CD4-positive, alpha-beta T cell treated with Interleukin-15 for 4 hours (primary cell): ENCODE data around the gene SKOR1.

Source experiments
- DNase-seq: peaks from one replicate; pipeline ENCODE4 v3.0.0-alpha.2; 2020; ENCODE audit warnings: low spot score

SKOR1 gene

DNA sequence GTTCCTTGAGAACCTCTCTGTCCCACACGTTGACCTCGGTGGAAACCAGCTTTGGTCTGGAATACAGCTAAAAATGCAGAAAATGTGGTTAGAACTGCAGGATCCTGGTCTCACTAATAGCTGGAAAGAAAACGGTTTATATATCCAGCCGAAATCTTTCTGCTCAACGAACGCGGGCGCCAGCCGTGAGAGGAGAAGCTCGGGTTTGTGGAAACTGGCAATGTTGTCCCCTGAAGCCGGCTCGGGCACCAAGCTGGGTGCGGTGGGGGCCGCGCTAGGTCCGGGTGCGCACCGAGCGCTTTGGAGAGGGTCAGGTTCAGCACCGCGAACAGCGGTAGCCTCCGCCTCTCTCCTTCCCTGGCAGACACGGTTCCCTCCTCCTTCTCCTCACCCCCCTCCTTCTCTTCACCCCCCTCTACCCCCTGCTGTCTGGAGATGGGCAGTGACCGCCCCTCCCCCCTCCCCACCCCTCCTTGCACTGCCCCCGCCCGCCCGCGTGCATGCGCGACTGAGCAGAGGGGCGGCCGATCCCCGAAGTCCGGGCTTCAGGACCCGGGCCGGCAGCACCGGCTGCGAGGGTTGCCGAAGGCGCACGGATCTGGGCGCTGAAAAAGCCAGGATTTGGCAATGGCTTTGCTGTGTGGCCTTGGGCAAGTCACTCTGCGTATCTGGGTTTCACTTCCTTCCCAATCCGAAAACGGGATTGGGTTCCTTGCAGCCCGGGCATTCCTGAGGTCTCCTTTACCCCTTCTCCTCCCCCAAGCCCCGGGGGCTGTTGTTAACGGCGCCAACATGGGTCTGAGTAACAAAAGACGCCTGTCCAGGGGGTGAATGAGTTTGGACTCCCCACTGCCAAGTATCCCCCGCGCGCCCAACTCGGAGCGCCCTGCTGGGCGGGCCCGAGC is at the start of gene SKOR1:
Gene SKOR1 (plus strand): TSS at position 534 of the 905 bp plus-strand sequence. CDS start 94 bp downstream, at position 628.
- DNase-seq: no peak

- DNase-seq: no peak
Measured at GRCh38 chr15:67775998-67776397, 49.3 kb upstream of the SKOR1 start.

- DNase-seq: no peak
Measured at GRCh38 chr15:67776600-67776999, 48.7 kb upstream of the SKOR1 start.

GRCh38 chr15:67777071-67777470 is 48.2 kb upstream of the SKOR1 start:
- DNase-seq: no peak

- DNase-seq: no peak
Measured at GRCh38 chr15:67777773-67778172, 47.5 kb upstream of the SKOR1 start.

- no peak for DNase-seq
Measured at GRCh38 chr15:67778968-67779548, 46.3 kb upstream of the SKOR1 start.

DNA sequence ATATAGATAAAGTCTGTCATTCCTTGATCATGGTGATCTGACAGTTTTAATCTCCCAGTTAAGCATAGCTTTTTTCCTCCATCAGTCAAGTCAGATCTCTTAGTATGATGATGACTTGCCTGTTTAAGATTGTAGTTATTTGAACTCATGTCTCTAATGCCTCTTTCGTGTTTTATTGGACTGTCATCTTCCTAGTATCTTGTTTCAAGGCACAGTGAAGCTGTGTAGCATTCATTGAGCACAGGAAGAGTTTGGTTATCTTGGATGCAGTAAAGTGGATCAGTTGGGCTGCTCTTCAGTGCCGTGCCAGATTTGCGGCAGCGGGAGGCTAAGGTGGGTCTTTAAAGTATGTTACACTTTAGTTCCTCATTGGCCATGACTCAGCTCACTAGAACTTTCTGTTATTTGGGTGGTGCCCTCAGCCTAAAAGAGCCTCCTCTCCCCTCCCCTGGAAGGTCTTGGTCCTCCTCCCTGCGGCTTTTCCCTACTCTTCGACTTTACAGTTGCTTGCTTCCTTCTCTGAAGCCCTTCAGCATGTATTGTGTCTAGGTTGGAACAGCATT is 45.7 kb upstream of the SKOR1 start:
- DNase-seq: no peak

- DNase-seq: no peak
Measured at GRCh38 chr15:67781061-67781460, 44.2 kb upstream of the SKOR1 start.

GRCh38 chr15:67781907-67782690 is 43.2 kb upstream of the SKOR1 start:
- no peak for DNase-seq

DNA sequence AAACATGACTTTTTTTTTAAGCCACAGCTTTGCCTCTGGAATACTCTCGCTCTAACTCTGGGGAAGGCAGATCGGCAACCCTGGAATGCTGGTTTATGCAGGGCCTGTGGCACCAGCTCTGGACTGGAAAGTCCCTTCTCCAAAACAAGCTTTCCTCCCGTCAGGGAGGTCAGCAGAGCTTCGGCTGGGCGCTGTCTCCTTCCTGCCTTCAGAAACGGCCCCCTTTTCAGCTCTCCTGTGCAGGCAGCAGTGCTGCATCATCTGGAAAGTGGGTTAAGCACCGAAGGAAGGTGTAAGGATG is 42.7 kb upstream of the SKOR1 start:
- DNase-seq: no peak

DNA sequence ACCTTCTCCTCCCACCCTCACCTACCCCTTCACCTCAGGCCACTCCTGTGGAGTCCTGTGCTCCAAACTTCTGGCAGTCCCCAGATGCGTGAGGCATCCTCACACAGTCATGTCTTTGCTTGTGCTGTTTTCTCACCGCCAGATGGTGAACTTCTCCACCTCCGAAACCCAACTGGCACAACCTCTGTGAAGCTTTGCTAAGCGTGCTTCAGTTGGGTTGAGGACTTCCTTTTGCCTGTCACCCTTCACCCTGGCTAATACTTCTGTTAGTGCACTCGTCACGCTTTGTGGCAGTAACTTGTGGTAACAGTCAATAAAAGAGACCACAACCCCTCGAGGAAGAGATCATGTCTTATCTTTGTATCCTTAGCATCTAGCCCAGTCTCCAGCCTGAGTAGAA is 42.0 kb upstream of the SKOR1 start:
- DNase-seq: peak; percentile 50

DNA sequence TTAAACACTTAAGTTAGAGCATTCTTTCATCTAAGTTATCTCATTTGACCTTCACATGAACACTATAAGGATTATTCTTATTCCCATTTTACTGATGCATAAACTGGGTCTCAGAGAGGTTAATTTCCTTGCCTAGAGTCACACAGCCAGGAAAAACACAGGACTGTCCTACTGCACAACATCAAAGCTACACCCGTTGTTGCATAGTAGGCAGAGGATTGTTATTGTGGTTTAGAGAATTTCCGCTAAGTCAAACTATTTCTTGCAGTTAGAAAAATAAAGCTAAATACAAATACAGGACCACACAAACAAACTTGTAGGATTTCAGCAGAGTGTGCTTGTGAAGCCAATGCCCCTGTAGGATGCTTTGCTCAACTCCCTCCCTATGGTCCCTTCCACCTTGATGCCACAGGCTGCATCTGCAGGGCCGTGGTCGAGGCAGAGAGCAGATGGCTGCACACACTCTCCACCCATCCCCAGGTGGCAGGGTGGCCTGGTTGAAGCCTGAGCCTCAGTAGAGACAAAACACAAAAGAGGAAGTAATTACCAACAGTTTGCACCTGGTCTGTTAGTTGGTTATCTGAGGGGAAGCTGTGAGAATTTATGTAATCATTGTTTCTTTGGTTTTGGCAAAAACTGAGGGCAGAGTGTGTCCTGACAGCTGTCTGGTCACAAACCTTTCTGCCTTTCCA is 41.1 kb upstream of the SKOR1 start:
- peak; percentile 1 for DNase-seq

GRCh38 chr15:67784856-67785430 is 40.4 kb upstream of the SKOR1 start:
- no peak for DNase-seq

- no peak for DNase-seq
Measured at GRCh38 chr15:67785431-67785830, 39.9 kb upstream of the SKOR1 start.

DNA sequence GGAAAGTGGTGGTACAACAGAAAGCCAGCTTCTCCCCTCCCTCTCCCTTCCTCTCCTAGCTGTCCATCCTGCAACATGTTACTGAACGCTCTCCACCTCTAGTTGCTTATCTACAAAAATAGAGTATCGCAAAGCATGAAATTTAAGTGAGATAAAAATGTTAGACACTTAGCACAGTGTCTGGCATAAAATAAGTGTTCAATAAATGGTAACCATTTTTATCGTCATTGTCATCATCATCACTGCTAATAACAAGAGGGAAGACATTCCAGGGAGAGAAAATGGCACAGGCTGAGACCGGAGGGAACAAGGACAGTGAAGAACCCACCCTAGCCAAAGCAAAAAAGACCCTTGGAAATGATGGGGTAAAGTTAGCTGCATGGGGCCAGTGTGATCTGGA is 38.7 kb upstream of the SKOR1 start:
- DNase-seq: no peak

DNA sequence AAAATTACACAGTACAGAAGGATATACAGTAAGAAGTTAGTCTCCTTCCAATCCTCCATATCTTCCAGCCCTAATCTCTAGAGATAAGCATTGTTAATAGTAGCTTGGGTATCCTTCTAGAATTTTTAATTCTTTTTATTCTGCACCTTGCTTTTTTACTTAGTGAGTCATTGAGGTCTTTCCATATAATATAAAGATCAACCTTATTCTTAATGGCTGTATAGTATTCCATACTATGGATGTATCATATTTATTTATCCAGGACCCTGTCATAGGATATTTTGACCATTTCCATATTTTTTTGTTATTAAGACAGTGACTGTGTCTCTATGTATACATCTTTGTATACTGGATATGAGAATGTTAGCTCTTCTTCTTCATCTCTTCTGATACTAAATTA is 36.3 kb upstream of the SKOR1 start:
- no peak for DNase-seq

DNA sequence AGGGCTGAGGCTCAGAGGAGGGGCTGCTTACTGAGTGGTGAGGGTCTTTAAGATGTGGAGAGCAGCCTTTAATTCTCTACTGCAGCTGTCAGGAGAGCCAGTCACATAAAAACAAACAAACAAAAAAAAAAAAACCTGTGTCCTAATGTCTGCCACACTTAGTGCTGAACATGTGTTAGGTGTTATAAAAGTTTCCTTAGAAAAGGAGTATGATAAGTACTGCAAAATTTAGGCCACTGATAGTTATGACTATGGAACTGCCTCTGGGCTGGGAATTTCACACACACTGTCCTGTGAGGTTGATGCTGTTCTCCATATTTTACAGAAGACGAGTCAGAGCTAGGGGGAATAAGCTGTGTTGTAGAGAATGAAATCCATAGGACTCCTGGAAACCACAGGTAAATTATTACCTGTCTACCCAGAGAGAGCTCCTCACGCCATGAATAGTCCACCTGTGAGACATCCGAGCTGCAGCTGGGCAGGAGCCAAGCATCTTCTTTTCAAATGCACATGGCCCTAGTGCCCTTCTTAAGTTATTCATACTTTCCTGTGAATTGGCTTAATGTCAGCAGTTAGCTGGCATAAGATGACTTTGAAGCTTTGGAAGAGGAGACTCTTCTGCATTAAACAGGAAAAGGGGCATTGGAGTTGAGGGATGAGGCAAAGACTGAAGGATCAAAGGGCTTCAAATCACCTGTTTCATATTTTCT is 34.5 kb upstream of the SKOR1 start:
- no peak for DNase-seq

DNA sequence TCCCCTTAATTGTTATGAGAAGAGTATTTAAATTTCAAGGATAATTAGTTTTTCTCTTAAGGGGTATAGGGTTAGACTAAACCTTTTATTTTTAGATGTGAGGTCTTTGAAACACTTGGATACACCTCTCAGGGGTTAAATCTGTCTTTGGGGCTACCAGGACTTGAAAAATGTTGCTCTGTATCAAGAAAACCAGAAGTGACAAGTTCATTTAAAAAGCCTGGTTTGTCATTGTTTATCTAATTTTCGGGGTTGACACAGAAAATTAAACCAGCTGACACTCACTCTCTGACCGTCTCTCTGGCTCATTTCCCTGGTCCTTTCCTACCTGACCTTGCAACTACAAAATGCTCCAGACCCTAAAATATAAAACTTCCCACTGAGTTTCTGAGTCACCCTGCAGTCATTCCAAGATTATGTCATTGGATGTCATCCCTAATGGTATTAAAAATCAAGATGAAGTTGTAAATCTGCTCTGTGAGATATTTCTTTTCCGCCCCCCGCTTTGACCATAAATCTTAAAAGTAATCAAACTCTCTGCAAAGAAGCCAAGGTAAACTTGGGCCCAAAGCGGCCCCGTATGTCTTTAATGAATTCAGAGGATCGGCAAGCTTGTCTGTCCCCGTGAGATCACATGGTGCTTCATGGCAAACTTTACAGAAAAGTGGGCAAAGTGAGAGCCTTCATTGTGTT is 32.9 kb upstream of the SKOR1 start:
- DNase-seq: no peak

- no peak for DNase-seq
Measured at GRCh38 chr15:67794832-67795574, 30.3 kb upstream of the SKOR1 start.
